ENCODE measurements around the gene TRAPPC3L. TPM values are rescaled to one million over a fixed set of nuclear protein-coding genes. Genes with fewer than 3 reads are reported as not detected.

TRAPPC3L gene
- total and polyA plus RNA-seq, 2 of the 8 experiments (the other 6 are each of a cell fraction or from before 2014, with no cell fraction given) = not detected

DNA sequence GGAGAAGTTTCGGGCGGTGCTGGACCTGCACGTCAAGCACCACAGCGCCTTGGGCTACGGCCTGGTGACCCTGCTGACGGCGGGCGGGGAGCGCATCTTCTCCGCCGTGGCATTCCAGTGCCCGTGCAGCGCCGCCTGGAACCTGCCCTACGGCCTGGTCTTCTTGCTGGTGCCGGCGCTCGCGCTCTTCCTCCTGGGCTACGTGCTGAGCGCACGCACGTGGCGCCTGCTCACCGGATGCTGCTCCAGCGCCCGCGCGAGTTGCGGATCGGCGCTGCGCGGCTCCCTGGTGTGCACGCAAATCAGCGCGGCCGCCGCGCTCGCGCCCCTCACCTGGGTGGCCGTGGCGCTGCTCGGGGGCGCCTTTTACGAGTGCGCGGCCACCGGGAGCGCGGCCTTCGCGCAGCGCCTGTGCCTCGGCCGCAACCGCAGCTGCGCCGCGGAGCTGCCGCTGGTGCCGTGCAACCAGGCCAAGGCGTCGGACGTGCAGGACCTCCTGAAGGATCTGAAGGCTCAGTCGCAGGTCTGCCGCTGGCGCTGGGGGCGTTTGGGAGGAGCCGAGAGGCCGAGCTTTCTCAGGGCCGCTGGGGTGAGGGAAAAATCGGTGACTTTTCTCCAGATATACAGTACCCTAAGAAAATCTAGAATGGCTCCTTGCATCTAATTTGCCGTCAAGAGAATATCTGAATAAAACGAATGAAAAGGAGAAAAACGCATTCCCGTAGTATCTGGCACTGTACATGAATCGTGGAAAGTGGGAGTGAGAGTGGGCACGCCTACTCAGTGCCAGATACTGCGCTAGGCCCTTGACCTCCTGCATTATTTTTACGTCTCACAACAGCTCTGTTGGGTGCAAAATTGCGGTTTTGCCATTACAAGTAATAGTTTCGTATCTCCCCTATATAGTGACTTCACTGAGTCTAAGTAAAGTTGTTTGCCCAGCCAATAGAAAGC lies 83.3 kb downstream of the TRAPPC3L start (continued):
- TF ChIP-seq BCL11A (IDR thresholded peaks at IDR 0.05; ENCODE audit: low read depth in 2 of 2, low read length in 2 of 2) (no peak), YY1 (IDR thresholded peaks at IDR 0.05; ENCODE audit: low read depth, low read length) (no peak), SUZ12 (IDR thresholded peaks at IDR 0.05; ENCODE audit: low read length) (peak; percentile 71; the same call in 1 of the 2 replicates), SIX5 (IDR thresholded peaks at IDR 0.05; ENCODE audit: low read depth, low read length) (no peak), EZH2 (IDR thresholded peaks at IDR 0.05; ENCODE audit: low read depth, low read length, severe bottlenecking) (peak; percentile 50), PHF8 (conservative IDR thresholded peaks at IDR 0.05; ENCODE audit: low read depth, low read length) (peak; percentile 55), POU5F1 (IDR thresholded peaks at IDR 0.05; ENCODE audit: low read depth, low read length) (no peak), EGR1 (IDR thresholded peaks at IDR 0.05; ENCODE audit: borderline replicate concordance, low read depth, low read length) (no peak), HDAC2 (IDR thresholded peaks at IDR 0.05; ENCODE audit: borderline replicate concordance in 1 of 2, low read depth in 2 of 2, low read length in 2 of 2) (peak; percentile 89 to 93; a peak in 3 of 4 replicates), RNF2 (IDR thresholded peaks at IDR 0.05; ENCODE audit: borderline replicate concordance, low read depth, low read length, missing control alignments, poor library complexity, severe bottlenecking) (peak; percentile 60), ZNF274 (IDR thresholded peaks at IDR 0.05; ENCODE audit: borderline replicate concordance, extremely low read depth, low read length) (no peak), RAD21 (IDR thresholded peaks at IDR 0.05 in 1 of 2, conservative IDR thresholded peaks at IDR 0.05 in 1 of 2; ENCODE audit: low read depth in 2 of 2, low read length in 2 of 2) (peak; percentile 1; a peak in 1 of 4 replicates), TEAD4 (IDR thresholded peaks at IDR 0.05; ENCODE audit: low read depth, low read length) (peak; percentile 83; the same call in 1 of the 2 replicates), TCF12 (IDR thresholded peaks at IDR 0.05; ENCODE audit: low read depth, low read length) (0 out of 2 replicates have a peak, but pooled peaks have one; percentile 64), RBBP5 (IDR thresholded peaks at IDR 0.05; ENCODE audit: borderline replicate concordance, low read depth, low read length) (peak; percentile 68; the same call in 1 of the 2 replicates), SP1 (IDR thresholded peaks at IDR 0.05; ENCODE audit: low read depth, low read length) (no peak)
- TF ChIP-seq, protein P1, sequence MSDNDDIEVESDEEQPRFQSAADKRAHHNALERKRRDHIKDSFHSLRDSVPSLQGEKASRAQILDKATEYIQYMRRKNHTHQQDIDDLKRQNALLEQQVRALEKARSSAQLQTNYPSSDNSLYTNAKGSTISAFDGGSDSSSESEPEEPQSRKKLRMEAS (IDR thresholded peaks at IDR 0.05) = peak; percentile 99
- TF ChIP-seq, protein P2, sequence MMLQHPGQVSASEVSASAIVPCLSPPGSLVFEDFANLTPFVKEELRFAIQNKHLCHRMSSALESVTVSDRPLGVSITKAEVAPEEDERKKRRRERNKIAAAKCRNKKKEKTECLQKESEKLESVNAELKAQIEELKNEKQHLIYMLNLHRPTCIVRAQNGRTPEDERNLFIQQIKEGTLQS (IDR thresholded peaks at IDR 0.05; ENCODE audit: insufficient read depth, low read depth, low read length) = no peak
- TF ChIP-seq, protein P3, sequence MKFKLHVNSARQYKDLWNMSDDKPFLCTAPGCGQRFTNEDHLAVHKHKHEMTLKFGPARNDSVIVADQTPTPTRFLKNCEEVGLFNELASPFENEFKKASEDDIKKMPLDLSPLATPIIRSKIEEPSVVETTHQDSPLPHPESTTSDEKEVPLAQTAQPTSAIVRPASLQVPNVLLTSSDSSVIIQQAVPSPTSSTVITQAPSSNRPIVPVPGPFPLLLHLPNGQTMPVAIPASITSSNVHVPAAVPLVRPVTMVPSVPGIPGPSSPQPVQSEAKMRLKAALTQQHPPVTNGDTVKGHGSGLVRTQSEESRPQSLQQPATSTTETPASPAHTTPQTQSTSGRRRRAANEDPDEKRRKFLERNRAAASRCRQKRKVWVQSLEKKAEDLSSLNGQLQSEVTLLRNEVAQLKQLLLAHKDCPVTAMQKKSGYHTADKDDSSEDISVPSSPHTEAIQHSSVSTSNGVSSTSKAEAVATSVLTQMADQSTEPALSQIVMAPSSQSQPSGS (IDR thresholded peaks at IDR 0.05; ENCODE audit: low read length) = no peak

All from H1 (cell line).